Gastrocnemius medialis (tissue), 4 donors: ENCODE results near the gene C2CD5.

Experiments used
- CTCF ChIP-seq, 5 experiments: fragments of 450-650 bp in 3 of 5; fragments of 200-600 bp in 2 of 5; sonication (generic) in 2 of 5; IDR thresholded peaks in 4 of 5; conservative IDR thresholded peaks in 1 of 5; 1 replicate in 4 of 5; 2 replicates in 1 of 5; pipeline ENCODE4 v1.5.1; 2016 to 2019; ENCODE audit warnings: antibody characterized with exemption in 5 of 5, mild to moderate bottlenecking in 3 of 5, moderate library complexity in 3 of 5
- POLR2A ChIP-seq, 2 donors: fragments of 450-650 bp; IDR thresholded peaks; one replicate each; pipeline ENCODE4 v1.6.1; 2017; ENCODE audit warnings: antibody characterized with exemption in 2 of 2, mild to moderate bottlenecking in 2 of 2, moderate library complexity in 2 of 2

GRCh38 chr12:22477166-22477893 is 67.0 kb downstream of the C2CD5 start:
- TF ChIP-seq CTCF (IDR thresholded peaks at IDR 0.05 in 4 of 5, conservative IDR thresholded peaks at IDR 0.05 in 1 of 5) = no peak
- TF ChIP-seq POLR2A (IDR thresholded peaks at IDR 0.05) = no peak
